Thoracic aorta (tissue), 2 donors: Measurements from ENCODE around the gene TOMM34. TPM values are rescaled to one million over a fixed set of nuclear protein-coding genes. Genes with fewer than 3 reads are reported as not detected.
A peak's percentile ranks its signal among the peaks of the same experiment; 100 is the strongest.

Source experiments
- ATAC-seq: fragments of 150-250 bp; one replicate; pipeline ENCODE4 v1.8.0; 2017; ENCODE audit warnings: low read depth; ENCODE audit not compliant: insufficient number of reproducible peaks, low FRiP score
- DNase-seq: peaks from one replicate; pipeline ENCODE4 v3.0.0-alpha.2; 2020; ENCODE audit warnings: low spot score
- H3K27ac ChIP-seq, 2 donors: fragments of 200-600 bp; sonication (generic); 1 replicate in 1 of 2; 2 replicates in 1 of 2; pipeline ENCODE4 v1.5.1; 2016; ENCODE audit warnings: mild to moderate bottlenecking in 2 of 2, moderate library complexity in 2 of 2
- H3K27me3 ChIP-seq: fragments of 200-600 bp; sonication (generic); replicated peaks from 2 replicates; pipeline ENCODE4 v1.6.0; 2016; ENCODE audit warnings: mild to moderate bottlenecking; ENCODE audit not compliant: insufficient read depth
- H3K36me3 ChIP-seq: fragments of 200-600 bp; sonication (generic); one replicate; pipeline ENCODE4 v1.5.1; 2016
- H3K4me1 ChIP-seq, 2 donors: fragments of 200-600 bp; sonication (generic); 1 replicate in 1 of 2; 2 replicates in 1 of 2; pipeline versions ENCODE4 v1.5.1 to v1.6.0; 2016; ENCODE audit warnings: low read depth in 2 of 2, mild to moderate bottlenecking in 1 of 2; ENCODE audit not compliant: control insufficient read depth in 1 of 2
- H3K4me3 ChIP-seq: fragments of 200-600 bp; sonication (generic); 2 replicates; pipeline ENCODE4 v1.5.1; 2016; ENCODE audit warnings: mild to moderate bottlenecking
- H3K9me3 ChIP-seq: fragments of 200-600 bp; sonication (generic); 2 replicates; pipeline ENCODE4 v1.5.1; 2016
- CTCF ChIP-seq: fragments of 200-600 bp; sonication (generic); IDR thresholded peaks from one replicate; pipeline ENCODE4 v1.5.1; 2019; ENCODE audit warnings: antibody characterized with exemption
- total RNA-seq, 2 donors: library from RNA; depleted of rRNA; stranded (reverse); fragments of >200 nt; gene quantifications; one replicate each; pipeline versions ENCODE4 v1.1.0 to v1.2.3, GENCODE V29; 2016

The TOMM34 gene
- total RNA-seq, 2 donors from 2014 or later = 11.9 to 13.0 TPM

- Histone ChIP-seq H3K27me3 (no peaks in the 10 kb centered on the region), H3K4me1 (peaks cover 19 to 28% of the 10 kb centered on the region in 2 donors), H3K27ac (peak overlapping the region; percentile 57 to 59), H3K4me3 (peak overlapping the region; percentile 47), H3K9me3 (no peaks in the 10 kb centered on the region), H3K36me3 (no peaks in the 10 kb centered on the region)
- no peak for TF ChIP-seq CTCF
- ATAC-seq = no peak
- no peak for DNase-seq
Measured at GRCh38 chr20:44990957-44991356, 30.8 kb upstream of the TOMM34 start.

- H3K27ac ChIP-seq = peak overlapping the region; percentile 57 to 59
- no peaks in the 10 kb centered on the region for H3K36me3 ChIP-seq
- no peaks in the 10 kb centered on the region for H3K27me3 ChIP-seq
- ATAC-seq (no peak), DNase-seq (no peak)
- no peak for TF ChIP-seq CTCF
- H3K9me3 ChIP-seq = no peaks in the 10 kb centered on the region
- H3K4me3 ChIP-seq = peak overlapping the region; percentile 47
- peaks cover 19 to 28% of the 10 kb centered on the region in 2 donors for H3K4me1 ChIP-seq
Measured at GRCh38 chr20:44990425-44990824, 30.2 kb upstream of the TOMM34 start.

GRCh38 chr20:44988631-44989171 is 28.5 kb upstream of the TOMM34 start:
- H3K4me3 ChIP-seq = no peak overlapping the region
- no peak overlapping the region for H3K27ac ChIP-seq
- TF ChIP-seq CTCF = no peak
- DNase-seq = no peak
- ATAC-seq = no peak
- peaks cover 17 to 28% of the 10 kb centered on the region in 2 donors for H3K4me1 ChIP-seq
- no peaks in the 10 kb centered on the region for H3K27me3 ChIP-seq
- no peaks in the 10 kb centered on the region for H3K9me3 ChIP-seq
- peaks cover 4% of the 10 kb centered on the region for H3K36me3 ChIP-seq

GRCh38 chr20:44983093-44983674 is 23.0 kb upstream of the TOMM34 start:
- ATAC-seq (no peak), DNase-seq (no peak)
- H3K27ac ChIP-seq = no peak overlapping the region
- H3K36me3 ChIP-seq = peaks cover 6% of the 10 kb centered on the region
- TF ChIP-seq CTCF = no peak
- H3K9me3 ChIP-seq = no peaks in the 10 kb centered on the region
- H3K27me3 ChIP-seq = no peaks in the 10 kb centered on the region
- no peak overlapping the region for H3K4me3 ChIP-seq
- H3K4me1 ChIP-seq = no peaks in the 10 kb centered on the region

- no peak overlapping the region for H3K4me3 ChIP-seq
- DNase-seq (no peak), ATAC-seq (no peak)
- no peak overlapping the region for H3K27ac ChIP-seq
- H3K36me3 ChIP-seq = peaks cover 6% of the 10 kb centered on the region
- H3K4me1 ChIP-seq = no peaks in the 10 kb centered on the region
- H3K27me3 ChIP-seq = no peaks in the 10 kb centered on the region
- TF ChIP-seq CTCF = no peak
- no peaks in the 10 kb centered on the region for H3K9me3 ChIP-seq
Measured at GRCh38 chr20:44981736-44982406, 21.7 kb upstream of the TOMM34 start.
